A673 (cell line): ENCODE measurements around the gene STK33.

Source experiments
- CTCF ChIP-seq: fragments of 300-800, 200-600 bp; sonication (generic); conservative IDR thresholded peaks from 2 replicates; pipeline ENCODE4 v1.5.1; 2017; ENCODE audit warnings: low read depth, mild to moderate bottlenecking, antibody characterized with exemption, low read length, moderate library complexity, mixed read lengths
- EZH2 ChIP-seq: fragments of 200-600 bp; sonication (generic); IDR thresholded peaks from 2 replicates; pipeline ENCODE4 v1.6.1; 2017; ENCODE audit warnings: borderline replicate concordance, low read depth, mild to moderate bottlenecking, mixed read lengths, antibody characterized with exemption, low read length; ENCODE audit not compliant: poor library complexity, severe bottlenecking

DNA sequence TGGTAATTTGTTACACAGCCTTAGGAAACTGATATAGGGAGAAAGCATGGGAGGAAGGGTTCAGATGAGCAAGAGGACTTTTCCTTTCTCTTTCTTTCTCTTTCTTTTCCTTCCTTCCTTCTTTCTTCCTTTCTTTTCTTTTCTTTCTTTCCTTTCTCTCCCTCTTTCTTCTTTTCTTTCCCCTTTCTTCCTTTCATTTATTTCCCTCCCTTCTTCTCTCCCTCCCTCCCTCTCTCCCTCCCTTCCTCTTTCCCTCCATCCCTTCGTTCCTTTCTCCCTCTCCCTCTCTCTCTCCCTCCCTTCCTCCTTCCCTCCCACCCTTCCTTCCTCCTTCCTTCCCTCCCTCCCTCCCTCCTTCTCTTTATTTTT is 222.5 kb downstream of the STK33 start:
- TF ChIP-seq CTCF (no peak), EZH2 (no peak)
